ENCODE results near the gene KARS1. TPM values are rescaled to one million over a fixed set of nuclear protein-coding genes. Genes with fewer than 3 reads are reported as not detected.

KARS1 gene
- total RNA-seq, 4 donors from 2014 or later = 183 to 251 (median 206) TPM

DNA sequence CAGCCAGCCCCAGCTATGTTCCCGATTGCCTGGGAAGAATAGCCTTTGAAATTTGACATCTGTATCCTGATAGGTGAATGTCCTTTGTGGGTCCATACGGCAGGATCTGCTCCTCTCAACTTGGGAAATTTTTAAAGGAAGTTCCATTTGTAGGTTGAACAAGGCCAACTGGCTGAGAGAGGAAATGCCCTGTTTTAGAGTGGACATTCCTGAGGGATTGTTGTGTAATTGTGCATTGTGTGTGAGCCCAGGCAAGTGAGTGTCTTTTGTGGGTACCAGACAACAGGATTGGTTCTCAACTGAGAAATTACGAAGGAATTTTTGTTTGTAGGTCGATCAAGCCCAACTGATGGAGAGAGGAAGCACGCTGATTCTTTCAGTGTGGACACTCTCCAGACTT lies 31.9 kb upstream of the KARS1 start:
- Histone ChIP-seq H3K4me3 (no peak overlapping the region), H3K36me3 (no peaks in the 10 kb centered on the region), H3K27ac (peak overlapping the region in 1 of 4 donors; percentile 22), H3K27me3 (no peaks in the 10 kb centered on the region), H3K9me3 (no peaks in the 10 kb centered on the region), H3K4me1 (no peaks in the 10 kb centered on the region)
- in situ Hi-C loops (cut with MboI; ENCODE audit: low sequenced_read_pairs in 4 of 4) = no loop called here
- no peak for ATAC-seq
- DNase-seq = no peak
- TF ChIP-seq POLR2A (IDR thresholded peaks at IDR 0.05) = no peak
- intact Hi-C loops (cut with DNase I; ENCODE audit: low total_unique reads) = no loop called here

DNA sequence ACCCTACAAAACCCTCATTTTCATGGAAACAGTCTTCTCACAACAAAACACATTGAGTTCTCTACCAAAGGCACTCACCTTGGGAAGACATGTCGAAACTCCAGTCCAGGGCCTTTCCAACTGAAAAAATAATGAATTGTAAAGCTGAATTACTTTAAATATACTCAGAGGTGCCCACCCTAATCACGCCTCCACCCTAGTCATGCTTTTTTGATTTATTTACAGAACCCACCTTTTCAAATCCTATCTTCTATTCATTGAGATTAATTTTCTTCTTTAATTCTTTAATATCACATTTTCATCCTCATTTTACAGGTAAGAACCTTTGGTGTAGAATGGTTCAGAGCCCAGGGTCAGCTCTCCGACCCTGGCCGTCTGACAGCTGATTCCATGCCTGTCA lies 29.4 kb upstream of the KARS1 start, which contains the start of gene CPHXL2:
CPHXL2 (minus strand) TSS at position 101 of the 400 bp plus-strand sequence; CDS start at position 91, 10 bp downstream.
- H3K9me3 ChIP-seq = no peaks in the 10 kb centered on the region
- in situ Hi-C loops (cut with MboI; ENCODE audit: low sequenced_read_pairs in 4 of 4) (no loop called here), intact Hi-C loops (cut with DNase I; ENCODE audit: low total_unique reads) (no loop called here)
- H3K27me3 ChIP-seq = no peaks in the 10 kb centered on the region
- no peaks in the 10 kb centered on the region for H3K36me3 ChIP-seq
- DNase-seq = no peak
- no peak within 1 kb of the TSS for H3K27ac ChIP-seq
- H3K4me3 ChIP-seq = no peak within 1 kb of the TSS
- H3K4me1 ChIP-seq = no peaks in the 10 kb centered on the region
- no peak for TF ChIP-seq POLR2A (IDR thresholded peaks at IDR 0.05)
- TF ChIP-seq, protein P1, sequence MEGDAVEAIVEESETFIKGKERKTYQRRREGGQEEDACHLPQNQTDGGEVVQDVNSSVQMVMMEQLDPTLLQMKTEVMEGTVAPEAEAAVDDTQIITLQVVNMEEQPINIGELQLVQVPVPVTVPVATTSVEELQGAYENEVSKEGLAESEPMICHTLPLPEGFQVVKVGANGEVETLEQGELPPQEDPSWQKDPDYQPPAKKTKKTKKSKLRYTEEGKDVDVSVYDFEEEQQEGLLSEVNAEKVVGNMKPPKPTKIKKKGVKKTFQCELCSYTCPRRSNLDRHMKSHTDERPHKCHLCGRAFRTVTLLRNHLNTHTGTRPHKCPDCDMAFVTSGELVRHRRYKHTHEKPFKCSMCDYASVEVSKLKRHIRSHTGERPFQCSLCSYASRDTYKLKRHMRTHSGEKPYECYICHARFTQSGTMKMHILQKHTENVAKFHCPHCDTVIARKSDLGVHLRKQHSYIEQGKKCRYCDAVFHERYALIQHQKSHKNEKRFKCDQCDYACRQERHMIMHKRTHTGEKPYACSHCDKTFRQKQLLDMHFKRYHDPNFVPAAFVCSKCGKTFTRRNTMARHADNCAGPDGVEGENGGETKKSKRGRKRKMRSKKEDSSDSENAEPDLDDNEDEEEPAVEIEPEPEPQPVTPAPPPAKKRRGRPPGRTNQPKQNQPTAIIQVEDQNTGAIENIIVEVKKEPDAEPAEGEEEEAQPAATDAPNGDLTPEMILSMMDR (IDR thresholded peaks at IDR 0.05 in 4 of 5, conservative IDR thresholded peaks at IDR 0.05 in 1 of 5) = no peak
- ATAC-seq = no peak

DNA sequence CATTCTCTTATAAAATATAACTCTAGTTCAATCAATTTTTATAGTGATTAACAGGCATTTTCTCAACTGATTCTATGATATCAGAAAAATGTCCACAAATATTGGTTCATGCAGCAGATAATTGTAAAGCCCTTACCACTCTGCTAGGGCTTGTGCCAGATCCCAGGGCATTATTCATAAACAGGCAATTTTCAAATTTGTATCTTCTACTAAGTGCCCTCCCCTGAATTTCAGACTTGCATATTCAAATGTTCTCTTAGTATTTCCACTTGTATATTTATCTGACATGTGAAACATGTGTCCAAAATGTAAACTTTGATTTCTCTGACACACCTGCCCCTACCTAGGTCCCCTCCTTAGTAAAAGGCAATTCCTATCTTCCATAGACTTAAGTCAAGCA lies 20.0 kb upstream of the KARS1 start:
- H3K4me1 ChIP-seq = no peaks in the 10 kb centered on the region
- H3K27me3 ChIP-seq = no peaks in the 10 kb centered on the region
- no peak for ATAC-seq
- H3K9me3 ChIP-seq = no peaks in the 10 kb centered on the region
- no peak overlapping the region for H3K27ac ChIP-seq
- in situ Hi-C loops (cut with MboI; ENCODE audit: low sequenced_read_pairs in 4 of 4) = no loop called here
- intact Hi-C loops (cut with DNase I; ENCODE audit: low total_unique reads) = no loop called here
- no peak for TF ChIP-seq POLR2A (IDR thresholded peaks at IDR 0.05)
- TF ChIP-seq, protein P1 (IDR thresholded peaks at IDR 0.05 in 4 of 5, conservative IDR thresholded peaks at IDR 0.05 in 1 of 5) = no peak
- no peak overlapping the region for H3K4me3 ChIP-seq
- H3K36me3 ChIP-seq = no peaks in the 10 kb centered on the region
- no peak for DNase-seq

DNA sequence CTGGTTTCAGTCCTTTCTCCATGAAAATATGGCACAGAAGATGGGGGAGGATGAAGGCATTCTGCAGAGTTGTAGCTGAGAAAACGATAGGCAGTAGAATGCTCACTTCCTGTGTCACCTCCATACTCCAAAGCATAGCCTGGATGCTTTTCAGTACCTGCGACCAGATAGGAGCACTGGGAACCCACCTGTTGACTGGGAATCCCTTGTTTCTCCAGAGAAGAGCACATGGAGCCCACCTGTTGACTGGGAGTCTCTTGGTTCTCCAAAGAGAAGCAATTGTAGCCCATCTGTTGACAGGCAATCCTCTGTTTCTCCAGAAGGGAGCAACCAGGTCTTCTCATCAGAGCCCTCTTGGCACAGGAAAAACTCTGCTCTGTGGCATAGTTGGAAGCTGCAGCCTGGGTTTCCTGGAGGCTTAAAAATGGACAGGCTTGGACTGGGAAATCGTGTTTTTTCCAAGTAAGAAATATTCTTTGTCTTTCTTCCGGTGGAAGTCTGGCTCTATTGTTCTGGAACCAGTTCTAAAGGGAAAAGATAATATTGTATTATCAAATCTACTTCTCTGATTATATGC lies 13.3 kb upstream of the KARS1 start:
- intact Hi-C loops (cut with DNase I; ENCODE audit: low total_unique reads) (no loop called here), in situ Hi-C loops (cut with MboI; ENCODE audit: low sequenced_read_pairs in 4 of 4) (no loop called here)
- H3K4me1 ChIP-seq = peaks cover 0 to 5% of the 10 kb centered on the region in 2 donors
- ATAC-seq (no peak), DNase-seq (no peak)
- H3K27ac ChIP-seq = no peak overlapping the region
- no peak for TF ChIP-seq POLR2A (IDR thresholded peaks at IDR 0.05)
- TF ChIP-seq, protein P1 (IDR thresholded peaks at IDR 0.05 in 4 of 5, conservative IDR thresholded peaks at IDR 0.05 in 1 of 5) = no peak
- no peaks in the 10 kb centered on the region for H3K27me3 ChIP-seq
- peaks cover 0 to 32% of the 10 kb centered on the region in 2 donors for H3K36me3 ChIP-seq
- no peaks in the 10 kb centered on the region for H3K9me3 ChIP-seq
- no peak overlapping the region for H3K4me3 ChIP-seq

DNA sequence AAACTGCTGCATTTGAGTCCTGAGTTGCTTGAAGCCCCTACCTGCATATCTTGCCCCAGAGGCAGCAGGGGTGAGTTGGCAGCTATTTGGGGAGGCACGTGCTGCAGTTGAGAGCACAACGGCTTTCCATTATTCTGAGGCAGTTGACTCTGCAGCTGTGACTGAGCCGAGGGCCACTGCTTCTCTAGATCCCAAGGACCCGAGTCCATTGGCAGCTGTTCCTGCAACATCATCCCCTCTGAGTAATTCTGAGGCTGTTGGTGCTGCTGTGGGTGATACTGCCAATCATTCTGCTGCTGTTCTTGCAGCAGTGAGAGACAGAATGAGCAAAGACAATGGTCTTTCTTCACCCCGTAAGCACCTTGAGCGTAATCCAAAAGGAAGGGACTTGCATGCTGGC lies 12.9 kb upstream of the KARS1 start:
- DNase-seq (no peak), ATAC-seq (no peak)
- no peaks in the 10 kb centered on the region for H3K9me3 ChIP-seq
- peaks cover 0 to 5% of the 10 kb centered on the region in 2 donors for H3K4me1 ChIP-seq
- TF ChIP-seq, protein P1 (IDR thresholded peaks at IDR 0.05 in 4 of 5, conservative IDR thresholded peaks at IDR 0.05 in 1 of 5) = no peak
- TF ChIP-seq POLR2A (IDR thresholded peaks at IDR 0.05) = no peak
- in situ Hi-C loops (cut with MboI; ENCODE audit: low sequenced_read_pairs in 4 of 4) = no loop called here
- no peak overlapping the region for H3K4me3 ChIP-seq
- H3K27me3 ChIP-seq = no peaks in the 10 kb centered on the region
- peaks cover 0 to 37% of the 10 kb centered on the region in 2 donors for H3K36me3 ChIP-seq
- no peak overlapping the region for H3K27ac ChIP-seq
- intact Hi-C loops (cut with DNase I; ENCODE audit: low total_unique reads) = no loop called here
